Raji (cell line): ENCODE data around the gene KCNK4.

Experiments
- POLR2A ChIP-seq: IDR thresholded peaks from 2 replicates; pipeline ENCODE4 v1.6.1; 2011; ENCODE audit warnings: low read depth, low read length, control low read depth; ENCODE audit not compliant: insufficient read depth

The KCNK4 gene

GRCh38 chr11:64250415-64251015 is 40.6 kb upstream of the KCNK4 start:
- TF ChIP-seq POLR2A, result no peak

GRCh38 chr11:64251016-64251752 is 39.9 kb upstream of the KCNK4 start, which contains the start of gene PLCB3:
TSS of gene PLCB3 (plus strand) at chr11:64251530. CDS start at chr11:64251650, 120 bp downstream.
- TF ChIP-seq POLR2A, result peak; percentile 31; the same call in 1 of the 2 replicates

- no peak for TF ChIP-seq POLR2A
These were observed 39.4 kb upstream of the KCNK4 start for GRCh38 chr11:64251753-64252002.

DNA sequence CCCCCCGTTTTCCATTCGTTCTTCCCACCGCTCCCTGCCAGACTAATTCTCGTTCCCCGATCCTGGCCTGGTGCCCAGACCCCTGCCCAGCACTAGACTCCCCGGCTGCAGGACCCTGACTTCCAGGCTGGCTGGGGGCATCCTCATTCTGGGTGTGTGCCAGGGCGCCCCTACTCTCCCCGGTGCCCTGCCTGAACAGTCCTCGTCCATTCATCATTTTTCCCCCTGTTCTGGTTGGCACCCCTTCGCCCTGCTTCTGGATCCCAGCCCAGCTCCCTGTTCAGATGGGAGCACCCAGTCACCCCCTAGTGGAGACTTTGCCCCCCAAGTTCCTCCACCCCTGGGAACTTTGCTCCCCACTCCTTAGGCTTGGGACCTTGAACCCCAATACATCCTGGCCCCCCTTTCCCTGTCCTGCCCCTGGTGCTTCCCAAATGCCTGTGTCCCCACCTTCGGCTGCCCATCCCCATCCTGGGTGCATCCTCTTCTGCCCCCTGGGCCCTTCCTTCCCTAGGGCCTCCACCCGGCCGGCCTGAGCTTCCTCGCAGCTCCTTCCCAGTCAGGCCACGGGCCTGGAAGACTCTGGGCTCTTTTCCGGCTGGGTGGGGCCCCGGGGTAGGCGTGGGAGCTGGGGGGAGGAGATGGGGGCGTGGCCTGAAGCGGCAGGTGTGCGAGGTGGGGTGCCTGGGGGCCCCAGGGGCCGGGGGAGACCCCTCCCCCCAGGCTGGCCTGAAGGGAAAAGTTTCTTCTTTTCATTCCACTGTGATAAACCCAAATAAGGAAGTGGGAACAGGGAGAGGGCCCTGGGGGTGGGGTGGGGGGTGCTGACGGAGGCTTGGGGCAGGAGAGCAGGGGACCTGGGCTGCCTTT is 38.9 kb upstream of the KCNK4 start:
- no peak for TF ChIP-seq POLR2A

DNA sequence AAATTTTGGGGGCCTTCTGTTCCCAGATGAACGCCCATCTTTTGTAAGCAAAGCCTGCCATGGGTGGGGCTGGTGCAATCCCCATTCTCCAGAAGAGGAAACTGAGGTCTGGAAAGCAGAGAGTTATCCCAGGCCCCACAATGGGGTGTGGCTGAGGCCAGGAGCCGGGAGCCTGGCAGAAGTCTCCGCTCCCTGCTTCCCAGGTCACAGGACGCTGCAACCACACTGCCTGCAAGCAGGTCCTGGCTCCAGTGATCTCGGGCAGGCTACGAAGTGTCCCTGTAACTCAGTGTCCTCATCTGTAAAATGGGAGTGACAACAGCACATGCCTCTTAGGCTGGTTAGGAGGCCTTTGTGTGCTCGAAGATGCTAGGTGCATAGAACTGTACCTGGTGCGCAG is 38.1 kb upstream of the KCNK4 start:
- no peak for TF ChIP-seq POLR2A

GRCh38 chr11:64253481-64253880 is 37.6 kb upstream of the KCNK4 start:
- no peak for TF ChIP-seq POLR2A

DNA sequence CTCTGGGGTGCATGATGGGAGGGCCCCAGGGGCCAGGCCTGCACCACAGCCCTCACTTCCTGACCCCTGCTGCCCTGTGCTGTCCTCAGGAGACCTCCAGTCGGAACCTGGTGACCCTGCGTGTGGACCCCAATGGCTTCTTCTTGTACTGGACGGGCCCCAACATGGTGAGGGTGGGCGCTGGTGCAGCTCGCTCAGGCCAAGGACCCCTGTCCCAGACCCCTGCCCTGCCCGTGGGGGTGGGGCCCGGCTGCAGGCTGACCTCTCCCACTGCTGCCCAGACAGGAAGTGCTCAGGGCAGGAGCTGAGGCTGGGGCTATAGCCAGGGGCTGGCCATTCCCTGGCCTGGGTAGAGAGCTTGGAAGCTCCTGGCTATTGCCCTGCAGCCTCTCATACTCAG is 36.8 kb upstream of the KCNK4 start:
- no peak for TF ChIP-seq POLR2A

DNA sequence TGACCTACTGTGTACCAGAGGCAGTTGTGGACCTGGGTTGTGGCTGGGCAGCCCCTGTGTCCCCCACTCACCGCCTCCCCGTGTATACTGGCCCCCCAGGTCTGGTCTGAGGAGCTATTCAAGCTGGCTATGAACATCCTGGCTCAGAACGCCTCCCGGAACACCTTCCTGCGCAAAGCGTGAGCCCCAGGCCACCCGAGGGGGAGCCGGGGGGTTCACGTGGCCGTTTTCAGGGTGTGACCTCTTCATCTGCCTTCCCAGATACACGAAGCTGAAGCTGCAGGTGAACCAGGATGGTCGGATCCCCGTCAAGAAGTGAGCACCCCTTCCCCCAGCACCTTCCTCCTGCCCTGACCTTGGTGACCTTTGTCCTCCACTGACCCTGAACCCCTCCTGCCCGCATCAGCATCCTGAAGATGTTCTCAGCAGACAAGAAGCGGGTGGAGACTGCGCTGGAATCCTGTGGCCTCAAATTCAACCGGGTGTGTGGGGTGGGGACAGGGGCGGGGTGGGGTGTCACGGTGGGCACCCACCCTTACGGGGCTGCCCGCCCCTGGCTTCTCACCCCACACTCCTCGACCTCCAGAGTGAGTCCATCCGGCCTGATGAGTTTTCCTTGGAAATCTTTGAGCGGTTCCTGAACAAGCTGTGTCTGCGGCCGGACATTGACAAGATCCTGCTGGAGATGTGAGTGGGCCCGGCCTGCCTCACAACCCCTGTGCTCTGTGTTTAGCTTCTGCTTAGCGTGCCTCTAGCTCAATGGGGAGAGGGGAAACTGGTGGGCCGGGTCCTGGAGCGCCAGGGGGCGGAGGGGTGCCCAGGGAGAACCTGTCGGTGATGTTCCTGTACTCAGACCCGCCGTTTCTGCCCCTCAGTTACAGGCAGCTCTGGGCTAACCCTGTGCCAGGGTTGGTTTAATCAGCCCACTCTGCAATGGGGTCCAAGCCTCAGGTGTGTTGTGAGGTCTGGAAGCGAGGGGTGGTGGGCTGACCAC is 35.7 kb upstream of the KCNK4 start:
- TF ChIP-seq POLR2A, result no peak

DNA sequence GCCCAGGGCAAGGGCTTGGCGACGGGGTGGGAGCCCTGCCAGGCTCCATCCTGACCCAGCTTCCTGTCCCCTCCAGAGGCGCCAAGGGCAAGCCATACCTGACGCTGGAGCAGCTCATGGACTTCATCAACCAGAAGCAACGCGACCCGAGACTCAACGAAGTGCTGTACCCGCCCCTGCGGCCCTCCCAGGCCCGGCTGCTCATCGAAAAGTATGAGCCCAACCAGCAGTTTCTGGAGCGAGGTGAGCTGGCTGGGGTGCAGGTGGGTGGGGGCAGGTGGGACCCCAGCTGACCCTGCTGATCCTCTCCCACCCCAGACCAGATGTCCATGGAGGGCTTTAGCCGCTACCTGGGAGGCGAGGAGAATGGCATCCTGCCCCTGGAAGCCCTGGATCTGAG is 34.8 kb upstream of the KCNK4 start:
- TF ChIP-seq POLR2A, result no peak

DNA sequence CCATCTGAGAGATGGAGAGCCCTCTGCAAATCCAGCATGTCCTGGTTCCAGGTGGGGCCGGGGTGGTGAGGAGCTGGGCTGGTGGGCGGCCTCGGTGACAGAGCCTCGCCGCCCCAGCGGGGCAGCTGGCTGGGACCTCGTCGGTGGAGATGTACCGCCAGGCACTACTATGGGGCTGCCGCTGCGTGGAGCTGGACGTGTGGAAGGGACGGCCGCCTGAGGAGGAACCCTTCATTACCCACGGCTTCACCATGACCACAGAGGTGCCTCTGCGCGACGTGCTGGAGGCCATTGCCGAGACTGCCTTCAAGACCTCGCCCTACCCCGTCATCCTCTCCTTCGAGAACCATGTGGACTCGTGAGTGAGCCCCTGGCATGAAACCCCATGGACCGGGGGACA is 32.7 kb upstream of the KCNK4 start:
- no peak for TF ChIP-seq POLR2A

DNA sequence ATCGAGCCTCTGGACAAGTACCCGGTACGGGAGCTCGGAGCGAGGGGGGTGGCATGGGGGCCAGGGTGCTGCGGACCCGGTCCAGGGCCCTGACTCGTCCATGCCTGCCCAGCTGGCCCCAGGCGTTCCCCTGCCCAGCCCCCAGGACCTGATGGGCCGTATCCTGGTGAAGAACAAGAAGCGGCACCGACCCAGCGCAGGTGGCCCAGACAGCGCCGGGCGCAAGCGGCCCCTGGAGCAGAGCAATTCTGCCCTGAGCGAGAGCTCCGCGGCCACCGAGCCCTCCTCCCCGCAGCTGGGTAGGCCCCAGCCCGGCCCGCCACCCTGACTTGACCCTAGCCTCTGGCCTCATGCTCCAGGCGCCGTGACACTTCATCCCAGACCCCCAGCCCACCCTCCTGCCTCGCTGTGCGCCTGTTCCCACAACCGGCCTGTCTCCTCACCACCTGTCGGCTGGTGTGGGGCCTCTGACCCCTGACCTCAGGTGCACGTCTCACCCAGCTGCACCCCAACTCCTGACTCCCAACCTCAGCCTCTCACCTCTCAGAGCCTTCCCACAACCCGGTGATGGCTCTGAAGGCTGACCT is 32.1 kb upstream of the KCNK4 start:
- TF ChIP-seq POLR2A, result no peak

DNA sequence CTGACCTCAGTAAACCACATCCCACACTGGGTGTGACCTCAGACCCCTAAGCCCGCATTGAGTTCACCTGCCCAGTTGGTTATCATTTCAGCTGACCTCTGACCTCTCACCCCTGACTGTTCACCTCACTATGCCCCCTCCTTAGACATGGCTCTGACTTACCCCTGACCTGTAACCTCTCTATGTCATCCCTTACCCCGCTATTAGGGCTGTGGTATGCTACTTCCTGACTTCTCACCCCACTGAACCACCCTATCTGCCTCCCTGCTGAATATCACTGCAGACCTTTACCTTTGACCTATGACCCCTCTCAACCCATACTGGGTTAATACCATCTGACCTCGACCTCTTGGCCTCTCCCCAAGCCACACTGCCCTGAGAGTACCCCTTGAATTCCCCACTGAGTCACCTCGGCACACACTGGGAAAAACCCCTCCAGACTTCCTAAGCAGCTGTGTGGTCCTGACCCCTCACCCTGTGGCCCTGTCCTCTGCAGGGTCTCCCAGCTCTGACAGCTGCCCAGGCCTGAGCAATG is 31.5 kb upstream of the KCNK4 start:
- TF ChIP-seq POLR2A, result no peak

GRCh38 chr11:64260147-64260708 is 30.9 kb upstream of the KCNK4 start:
- TF ChIP-seq POLR2A, result no peak

- TF ChIP-seq POLR2A, result no peak
These were observed 29.5 kb upstream of the KCNK4 start for GRCh38 chr11:64261556-64262080.
